GM23338 (cell line): ENCODE results near the gene SMIM35. TPM values are rescaled to one million over a fixed set of nuclear protein-coding genes. Genes with fewer than 3 reads are reported as not detected.

ENCODE experiments used
- ATAC-seq: fragments of 200-7000 bp; cut with Tn5 transposase; 3 replicates; pipeline ENCODE4 v1.9.1; 2020
- DNase-seq: peaks from one replicate; pipeline ENCODE4 v3.0.0-alpha.2; 2015; ENCODE audit warnings: low spot score
- H2AFZ ChIP-seq: fragments of 200-600 bp; sonication (generic); 2 replicates; pipeline ENCODE4 v1.8.0; 2016; ENCODE audit warnings: antibody characterized with exemption, mild to moderate bottlenecking, moderate library complexity
- H3F3A ChIP-seq: fragments of 200-600 bp; sonication (generic); replicated peaks from 2 replicates; pipeline ENCODE4 v1.8.0; 2017; ENCODE audit warnings: antibody characterized with exemption, mixed run types, low read depth
- H3K27ac ChIP-seq: fragments of 200-600 bp; sonication (generic); 2 replicates; pipeline ENCODE4 v1.6.1; 2016; ENCODE audit warnings: low read depth
- H3K27me3 ChIP-seq: fragments of 200-600 bp; sonication (generic); 2 replicates; pipeline ENCODE4 v1.8.0; 2016; ENCODE audit warnings: mild to moderate bottlenecking, mixed run types, moderate library complexity; ENCODE audit not compliant: insufficient read depth
- H3K36me3 ChIP-seq: fragments of 200-600 bp; sonication (generic); 2 replicates; pipeline ENCODE4 v1.8.0; 2016; ENCODE audit warnings: mild to moderate bottlenecking; ENCODE audit not compliant: insufficient read depth
- H3K4me1 ChIP-seq: fragments of 200-600 bp; sonication (generic); 2 replicates; pipeline ENCODE4 v1.8.0; 2016; ENCODE audit warnings: mild to moderate bottlenecking, moderate library complexity; ENCODE audit not compliant: insufficient read depth
- H3K4me2 ChIP-seq: fragments of 200-600 bp; sonication (generic); 2 replicates; pipeline ENCODE4 v1.7.1; 2017; ENCODE audit warnings: mixed run types
- H3K4me3 ChIP-seq: fragments of 200-600 bp; sonication (generic); 2 replicates; pipeline ENCODE4 v1.6.1; 2016; ENCODE audit warnings: mixed run types
- H3K79me2 ChIP-seq: fragments of 200-600 bp; sonication (generic); replicated peaks from 2 replicates; pipeline ENCODE4 v1.8.0; 2017; ENCODE audit warnings: mild to moderate bottlenecking; ENCODE audit not compliant: insufficient read depth
- H3K9me2 ChIP-seq: fragments of 200-600 bp; sonication (generic); 2 replicates; pipeline ENCODE4 v1.8.0; 2017; ENCODE audit not compliant: insufficient read depth
- H4K20me1 ChIP-seq: fragments of 200-600 bp; sonication (generic); replicated peaks from 2 replicates; pipeline ENCODE4 v1.8.0; 2017; ENCODE audit warnings: mild to moderate bottlenecking; ENCODE audit not compliant: insufficient read depth
- H3K27ac Mint-ChIP-seq: 2 replicates; pipeline ENCODE4 v1.8.0; 2020; ENCODE audit warnings: inconsistent platforms, mild to moderate bottlenecking, moderate library complexity, mixed read lengths
- H3K27me3 Mint-ChIP-seq: 3 replicates; pipeline ENCODE4 v1.8.0; 2022; ENCODE audit warnings: low read depth, mild to moderate bottlenecking, moderate library complexity, mixed read lengths, inconsistent platforms; ENCODE audit not compliant: insufficient read depth, poor library complexity
- H3K36me3 Mint-ChIP-seq: 3 replicates; pipeline ENCODE4 v1.8.0; 2021; ENCODE audit warnings: low read depth, mild to moderate bottlenecking, inconsistent platforms, moderate library complexity, mixed read lengths
- H3K4me1 Mint-ChIP-seq: 3 replicates; pipeline ENCODE4 v1.8.0; 2020; ENCODE audit warnings: mild to moderate bottlenecking, inconsistent platforms, mixed read lengths
- H3K4me3 Mint-ChIP-seq: 3 replicates; pipeline ENCODE4 v1.8.0; 2021; ENCODE audit warnings: moderate library complexity, mild to moderate bottlenecking, inconsistent platforms, mixed read lengths
- H3K9me3 Mint-ChIP-seq: 3 replicates; pipeline ENCODE4 v1.8.0; 2020; ENCODE audit warnings: moderate library complexity, mild to moderate bottlenecking, inconsistent platforms, mixed read lengths
- CREB1 ChIP-seq: fragments of 250-450 bp; sonication (Bioruptor Pico); IDR thresholded peaks from 2 replicates; pipeline ENCODE4 v1.5.0; 2020; ENCODE audit warnings: low read depth, mild to moderate bottlenecking, moderate library complexity
- EZH2 ChIP-seq: fragments of 200-600 bp; sonication (generic); IDR thresholded peaks from one replicate; pipeline ENCODE4 v1.8.0; 2017; ENCODE audit warnings: antibody characterized with exemption, mild to moderate bottlenecking, low read depth; ENCODE audit not compliant: unreplicated experiment
- EZH2phosphoT487 ChIP-seq: fragments of 200-600 bp; sonication (generic); IDR thresholded peaks from one replicate; pipeline ENCODE4 v1.8.1; 2018; ENCODE audit warnings: antibody characterized with exemption; ENCODE audit not compliant: unreplicated experiment
- JUNB ChIP-seq: IDR thresholded peaks from one replicate; pipeline ENCODE4 v1.6.1; 2016; ENCODE audit warnings: antibody characterized with exemption; ENCODE audit not compliant: unreplicated experiment
- NANOG ChIP-seq: IDR thresholded peaks from 2 replicates; pipeline ENCODE4 v1.6.1; 2016; ENCODE audit warnings: antibody characterized with exemption, borderline replicate concordance
- POLR2AphosphoS5 ChIP-seq: IDR thresholded peaks from 2 replicates; pipeline ENCODE4 v1.6.1; 2016; ENCODE audit warnings: antibody characterized with exemption, low read depth
- STAT1 ChIP-seq: IDR thresholded peaks from one replicate; pipeline ENCODE4 v1.6.1; 2016; ENCODE audit warnings: antibody characterized with exemption; ENCODE audit not compliant: unreplicated experiment
- ZNF114 ChIP-seq: fragments of 250-450 bp; sonication (Bioruptor Pico); IDR thresholded peaks from 2 replicates; pipeline ENCODE4 v1.5.0; 2020; ENCODE audit warnings: mild to moderate bottlenecking, moderate library complexity
- ZNF331 ChIP-seq: fragments of 250-450 bp; sonication (Bioruptor Pico); IDR thresholded peaks from 2 replicates; pipeline ENCODE4 v1.5.0; 2020; ENCODE audit warnings: low read depth, mild to moderate bottlenecking, moderate library complexity
- polyA plus RNA-seq: library from polyadenylated mRNA; unstranded; fragments of >200 nt; fragmentation: Nextera tagmentation; extraction: Ambion mirVana; gene quantifications from 2 replicates; pipeline ENCODE4 v1.2.1, GENCODE V29; 2016
- total RNA-seq: library from RNA; depleted of rRNA; stranded (reverse); fragments of >200 nt; shearing (Covaris generic); gene quantifications from 2 replicates; pipeline ENCODE4 v1.2.3, GENCODE V29; 2014
- TF ChIP-seq, protein P1 (sequence below): IDR thresholded peaks from one replicate; pipeline ENCODE4 v1.6.1; 2018; ENCODE audit warnings: antibody characterized with exemption; ENCODE audit not compliant: unreplicated experiment
- TF ChIP-seq, protein P2 (sequence below): fragments of 250-450 bp; sonication (Bioruptor Pico); IDR thresholded peaks from 2 replicates; pipeline ENCODE4 v1.5.0; 2020; ENCODE audit warnings: mild to moderate bottlenecking, moderate library complexity
- TF ChIP-seq, protein P3 (sequence below): IDR thresholded peaks from 2 replicates; pipeline ENCODE4 v1.6.1; 2016; ENCODE audit warnings: antibody characterized with exemption
- TF ChIP-seq, protein P4 (sequence below), 2 experiments: fragments of 200-600 bp in 1 of 2; sonication (generic) in 1 of 2; conservative IDR thresholded peaks; 2 replicates each; pipeline versions ENCODE4 v1.5.1 to v1.6.1; 2016 to 2017; ENCODE audit warnings: antibody characterized with exemption in 2 of 2, low read depth in 2 of 2, mild to moderate bottlenecking in 2 of 2, moderate library complexity in 1 of 2

The SMIM35 gene
- total and polyA plus RNA-seq, 2 experiments from 2014 or later = not detected

DNA sequence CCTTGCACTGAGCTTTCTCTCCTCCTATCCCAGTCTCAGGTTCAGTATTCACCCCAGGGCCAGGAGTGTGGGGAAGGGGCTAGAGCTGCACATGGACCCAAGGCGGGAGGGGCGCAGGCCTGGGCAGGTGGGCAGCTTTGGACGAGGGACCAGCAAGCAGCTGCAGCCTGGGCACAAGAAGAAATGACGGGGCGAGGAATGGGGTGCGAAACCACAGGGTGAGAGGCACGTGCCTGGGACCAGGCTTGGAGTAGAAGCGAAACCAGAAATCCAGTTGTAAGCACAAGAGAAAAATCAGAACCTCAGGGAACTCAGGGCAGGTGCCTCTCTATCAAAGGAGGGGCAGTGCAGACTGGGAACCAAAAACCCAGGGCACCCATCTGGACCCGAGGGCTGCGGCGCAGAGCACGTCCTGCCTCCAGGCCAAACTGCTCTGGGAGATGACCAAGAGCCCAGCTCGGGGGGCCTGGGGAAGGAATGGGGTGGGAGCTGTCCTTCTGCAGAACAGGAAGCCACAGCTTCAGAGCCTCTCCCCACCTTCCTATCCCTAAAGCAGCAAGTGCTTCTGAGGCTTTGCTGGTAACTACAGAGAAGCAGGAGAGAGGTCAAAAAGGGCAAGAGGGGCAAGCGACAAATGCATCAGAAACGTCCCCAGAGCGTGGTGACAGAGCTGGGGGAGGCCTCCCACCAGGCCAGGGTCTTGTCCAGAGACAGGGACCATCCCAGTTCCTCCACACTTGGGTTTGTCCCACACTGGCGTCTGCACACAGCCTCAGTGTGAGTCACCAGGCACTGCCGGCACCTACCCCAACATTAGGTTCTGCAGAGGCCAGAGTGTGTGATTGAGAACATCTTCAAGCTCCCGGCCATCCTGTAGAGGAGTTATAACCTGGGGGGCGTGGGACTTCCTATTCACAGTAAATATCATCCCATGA is 28.2 kb downstream of the SMIM35 start:
- TF ChIP-seq, protein P1, sequence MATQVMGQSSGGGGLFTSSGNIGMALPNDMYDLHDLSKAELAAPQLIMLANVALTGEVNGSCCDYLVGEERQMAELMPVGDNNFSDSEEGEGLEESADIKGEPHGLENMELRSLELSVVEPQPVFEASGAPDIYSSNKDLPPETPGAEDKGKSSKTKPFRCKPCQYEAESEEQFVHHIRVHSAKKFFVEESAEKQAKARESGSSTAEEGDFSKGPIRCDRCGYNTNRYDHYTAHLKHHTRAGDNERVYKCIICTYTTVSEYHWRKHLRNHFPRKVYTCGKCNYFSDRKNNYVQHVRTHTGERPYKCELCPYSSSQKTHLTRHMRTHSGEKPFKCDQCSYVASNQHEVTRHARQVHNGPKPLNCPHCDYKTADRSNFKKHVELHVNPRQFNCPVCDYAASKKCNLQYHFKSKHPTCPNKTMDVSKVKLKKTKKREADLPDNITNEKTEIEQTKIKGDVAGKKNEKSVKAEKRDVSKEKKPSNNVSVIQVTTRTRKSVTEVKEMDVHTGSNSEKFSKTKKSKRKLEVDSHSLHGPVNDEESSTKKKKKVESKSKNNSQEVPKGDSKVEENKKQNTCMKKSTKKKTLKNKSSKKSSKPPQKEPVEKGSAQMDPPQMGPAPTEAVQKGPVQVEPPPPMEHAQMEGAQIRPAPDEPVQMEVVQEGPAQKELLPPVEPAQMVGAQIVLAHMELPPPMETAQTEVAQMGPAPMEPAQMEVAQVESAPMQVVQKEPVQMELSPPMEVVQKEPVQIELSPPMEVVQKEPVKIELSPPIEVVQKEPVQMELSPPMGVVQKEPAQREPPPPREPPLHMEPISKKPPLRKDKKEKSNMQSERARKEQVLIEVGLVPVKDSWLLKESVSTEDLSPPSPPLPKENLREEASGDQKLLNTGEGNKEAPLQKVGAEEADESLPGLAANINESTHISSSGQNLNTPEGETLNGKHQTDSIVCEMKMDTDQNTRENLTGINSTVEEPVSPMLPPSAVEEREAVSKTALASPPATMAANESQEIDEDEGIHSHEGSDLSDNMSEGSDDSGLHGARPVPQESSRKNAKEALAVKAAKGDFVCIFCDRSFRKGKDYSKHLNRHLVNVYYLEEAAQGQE = no peak
- TF ChIP-seq STAT1 = no peak
- no peak for TF ChIP-seq ZNF331 (CRISPR knock-in tag)
- TF ChIP-seq, protein P2, sequence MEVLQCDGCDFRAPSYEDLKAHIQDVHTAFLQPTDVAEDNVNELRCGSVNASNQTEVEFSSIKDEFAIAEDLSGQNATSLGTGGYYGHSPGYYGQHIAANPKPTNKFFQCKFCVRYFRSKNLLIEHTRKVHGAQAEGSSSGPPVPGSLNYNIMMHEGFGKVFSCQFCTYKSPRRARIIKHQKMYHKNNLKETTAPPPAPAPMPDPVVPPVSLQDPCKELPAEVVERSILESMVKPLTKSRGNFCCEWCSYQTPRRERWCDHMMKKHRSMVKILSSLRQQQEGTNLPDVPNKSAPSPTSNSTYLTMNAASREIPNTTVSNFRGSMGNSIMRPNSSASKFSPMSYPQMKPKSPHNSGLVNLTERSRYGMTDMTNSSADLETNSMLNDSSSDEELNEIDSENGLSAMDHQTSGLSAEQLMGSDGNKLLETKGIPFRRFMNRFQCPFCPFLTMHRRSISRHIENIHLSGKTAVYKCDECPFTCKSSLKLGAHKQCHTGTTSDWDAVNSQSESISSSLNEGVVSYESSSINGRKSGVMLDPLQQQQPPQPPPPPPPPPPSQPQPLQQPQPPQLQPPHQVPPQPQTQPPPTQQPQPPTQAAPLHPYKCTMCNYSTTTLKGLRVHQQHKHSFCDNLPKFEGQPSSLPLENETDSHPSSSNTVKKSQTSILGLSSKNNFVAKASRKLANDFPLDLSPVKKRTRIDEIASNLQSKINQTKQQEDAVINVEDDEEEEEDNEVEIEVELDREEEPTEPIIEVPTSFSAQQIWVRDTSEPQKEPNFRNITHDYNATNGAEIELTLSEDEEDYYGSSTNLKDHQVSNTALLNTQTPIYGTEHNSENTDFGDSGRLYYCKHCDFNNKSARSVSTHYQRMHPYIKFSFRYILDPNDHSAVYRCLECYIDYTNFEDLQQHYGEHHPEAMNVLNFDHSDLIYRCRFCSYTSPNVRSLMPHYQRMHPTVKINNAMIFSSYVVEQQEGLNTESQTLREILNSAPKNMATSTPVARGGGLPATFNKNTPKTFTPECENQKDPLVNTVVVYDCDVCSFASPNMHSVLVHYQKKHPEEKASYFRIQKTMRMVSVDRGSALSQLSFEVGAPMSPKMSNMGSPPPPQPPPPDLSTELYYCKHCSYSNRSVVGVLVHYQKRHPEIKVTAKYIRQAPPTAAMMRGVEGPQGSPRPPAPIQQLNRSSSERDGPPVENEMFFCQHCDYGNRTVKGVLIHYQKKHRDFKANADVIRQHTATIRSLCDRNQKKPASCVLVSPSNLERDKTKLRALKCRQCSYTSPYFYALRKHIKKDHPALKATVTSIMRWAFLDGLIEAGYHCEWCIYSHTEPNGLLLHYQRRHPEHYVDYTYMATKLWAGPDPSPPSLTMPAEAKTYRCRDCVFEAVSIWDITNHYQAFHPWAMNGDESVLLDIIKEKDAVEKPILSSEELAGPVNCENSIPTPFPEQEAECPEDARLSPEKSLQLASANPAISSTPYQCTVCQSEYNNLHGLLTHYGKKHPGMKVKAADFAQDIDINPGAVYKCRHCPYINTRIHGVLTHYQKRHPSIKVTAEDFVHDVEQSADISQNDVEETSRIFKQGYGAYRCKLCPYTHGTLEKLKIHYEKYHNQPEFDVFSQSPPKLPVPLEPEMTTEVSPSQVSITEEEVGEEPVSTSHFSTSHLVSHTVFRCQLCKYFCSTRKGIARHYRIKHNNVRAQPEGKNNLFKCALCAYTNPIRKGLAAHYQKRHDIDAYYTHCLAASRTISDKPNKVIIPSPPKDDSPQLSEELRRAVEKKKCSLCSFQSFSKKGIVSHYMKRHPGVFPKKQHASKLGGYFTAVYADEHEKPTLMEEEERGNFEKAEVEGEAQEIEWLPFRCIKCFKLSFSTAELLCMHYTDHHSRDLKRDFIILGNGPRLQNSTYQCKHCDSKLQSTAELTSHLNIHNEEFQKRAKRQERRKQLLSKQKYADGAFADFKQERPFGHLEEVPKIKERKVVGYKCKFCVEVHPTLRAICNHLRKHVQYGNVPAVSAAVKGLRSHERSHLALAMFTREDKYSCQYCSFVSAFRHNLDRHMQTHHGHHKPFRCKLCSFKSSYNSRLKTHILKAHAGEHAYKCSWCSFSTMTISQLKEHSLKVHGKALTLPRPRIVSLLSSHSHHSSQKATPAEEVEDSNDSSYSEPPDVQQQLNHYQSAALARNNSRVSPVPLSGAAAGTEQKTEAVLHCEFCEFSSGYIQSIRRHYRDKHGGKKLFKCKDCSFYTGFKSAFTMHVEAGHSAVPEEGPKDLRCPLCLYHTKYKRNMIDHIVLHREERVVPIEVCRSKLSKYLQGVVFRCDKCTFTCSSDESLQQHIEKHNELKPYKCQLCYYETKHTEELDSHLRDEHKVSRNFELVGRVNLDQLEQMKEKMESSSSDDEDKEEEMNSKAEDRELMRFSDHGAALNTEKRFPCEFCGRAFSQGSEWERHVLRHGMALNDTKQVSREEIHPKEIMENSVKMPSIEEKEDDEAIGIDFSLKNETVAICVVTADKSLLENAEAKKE = no peak
- no peak for TF ChIP-seq EZH2
- no peak for TF ChIP-seq EZH2phosphoT487
- TF ChIP-seq, protein P3, sequence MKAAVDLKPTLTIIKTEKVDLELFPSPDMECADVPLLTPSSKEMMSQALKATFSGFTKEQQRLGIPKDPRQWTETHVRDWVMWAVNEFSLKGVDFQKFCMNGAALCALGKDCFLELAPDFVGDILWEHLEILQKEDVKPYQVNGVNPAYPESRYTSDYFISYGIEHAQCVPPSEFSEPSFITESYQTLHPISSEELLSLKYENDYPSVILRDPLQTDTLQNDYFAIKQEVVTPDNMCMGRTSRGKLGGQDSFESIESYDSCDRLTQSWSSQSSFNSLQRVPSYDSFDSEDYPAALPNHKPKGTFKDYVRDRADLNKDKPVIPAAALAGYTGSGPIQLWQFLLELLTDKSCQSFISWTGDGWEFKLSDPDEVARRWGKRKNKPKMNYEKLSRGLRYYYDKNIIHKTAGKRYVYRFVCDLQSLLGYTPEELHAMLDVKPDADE = no peak
- no peak for TF ChIP-seq CREB1 (CRISPR knock-in tag)
- TF ChIP-seq POLR2AphosphoS5 = no peak
- no peak for TF ChIP-seq JUNB
- no peak for TF ChIP-seq NANOG
- TF ChIP-seq, protein P4, sequence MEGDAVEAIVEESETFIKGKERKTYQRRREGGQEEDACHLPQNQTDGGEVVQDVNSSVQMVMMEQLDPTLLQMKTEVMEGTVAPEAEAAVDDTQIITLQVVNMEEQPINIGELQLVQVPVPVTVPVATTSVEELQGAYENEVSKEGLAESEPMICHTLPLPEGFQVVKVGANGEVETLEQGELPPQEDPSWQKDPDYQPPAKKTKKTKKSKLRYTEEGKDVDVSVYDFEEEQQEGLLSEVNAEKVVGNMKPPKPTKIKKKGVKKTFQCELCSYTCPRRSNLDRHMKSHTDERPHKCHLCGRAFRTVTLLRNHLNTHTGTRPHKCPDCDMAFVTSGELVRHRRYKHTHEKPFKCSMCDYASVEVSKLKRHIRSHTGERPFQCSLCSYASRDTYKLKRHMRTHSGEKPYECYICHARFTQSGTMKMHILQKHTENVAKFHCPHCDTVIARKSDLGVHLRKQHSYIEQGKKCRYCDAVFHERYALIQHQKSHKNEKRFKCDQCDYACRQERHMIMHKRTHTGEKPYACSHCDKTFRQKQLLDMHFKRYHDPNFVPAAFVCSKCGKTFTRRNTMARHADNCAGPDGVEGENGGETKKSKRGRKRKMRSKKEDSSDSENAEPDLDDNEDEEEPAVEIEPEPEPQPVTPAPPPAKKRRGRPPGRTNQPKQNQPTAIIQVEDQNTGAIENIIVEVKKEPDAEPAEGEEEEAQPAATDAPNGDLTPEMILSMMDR (conservative IDR thresholded peaks at IDR 0.05; ENCODE audit: low read depth in 2 of 2) = no peak
- TF ChIP-seq ZNF114 (CRISPR knock-in tag) = no peak
- H3F3A ChIP-seq = no peaks in the 10 kb centered on the region
- H3K9me2 ChIP-seq = 0 out of 2 replicates have a peak, but pooled peaks cover 4% of the 10 kb centered on the region
- H2AFZ ChIP-seq = no peak overlapping the region
- no peak overlapping the region for H3K27ac ChIP-seq
- H3K79me2 ChIP-seq = no peaks in the 10 kb centered on the region
- DNase-seq (no peak), ATAC-seq (no peak)
- Mint-ChIP-seq H3K9me3 (no peaks in the 10 kb centered on the region; the same call in 2 of the 3 replicates), H3K36me3 (no peaks in the 10 kb centered on the region), H3K27me3 (peaks cover 14% of the 10 kb centered on the region), H3K4me1 (peaks cover 5% of the 10 kb centered on the region), H3K4me3 (no peak overlapping the region), H3K27ac (no peak overlapping the region)
- no peaks in the 10 kb centered on the region for H3K27me3 ChIP-seq
- no peak overlapping the region for H3K4me2 ChIP-seq
- H3K4me3 ChIP-seq = no peak overlapping the region
- no peaks in the 10 kb centered on the region for H4K20me1 ChIP-seq
- no peaks in the 10 kb centered on the region for H3K36me3 ChIP-seq
- no peaks in the 10 kb centered on the region for H3K4me1 ChIP-seq
